Measurements from ENCODE around the gene RSPO4.

DNA sequence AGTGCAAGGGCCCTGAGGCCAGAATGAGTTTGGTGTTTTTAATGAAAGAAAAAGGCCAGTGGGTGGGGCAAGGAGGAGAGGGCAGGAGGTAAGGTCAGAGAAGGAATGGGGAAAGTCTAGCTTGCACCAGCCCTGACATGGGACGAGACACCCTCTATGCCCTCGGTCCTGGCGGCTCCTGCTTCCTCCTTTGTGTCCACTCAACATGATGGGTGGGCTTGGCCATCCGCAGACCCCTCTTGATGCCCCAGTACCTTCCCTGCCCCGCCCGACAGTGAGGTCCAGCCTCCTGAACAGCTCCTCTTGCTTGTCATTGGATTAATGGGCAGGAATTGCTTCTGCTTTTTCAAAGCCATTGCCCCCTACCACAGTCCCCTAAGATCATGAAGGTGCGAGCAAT is 52.4 kb downstream of the RSPO4 start:
- TF ChIP-seq, protein P1, sequence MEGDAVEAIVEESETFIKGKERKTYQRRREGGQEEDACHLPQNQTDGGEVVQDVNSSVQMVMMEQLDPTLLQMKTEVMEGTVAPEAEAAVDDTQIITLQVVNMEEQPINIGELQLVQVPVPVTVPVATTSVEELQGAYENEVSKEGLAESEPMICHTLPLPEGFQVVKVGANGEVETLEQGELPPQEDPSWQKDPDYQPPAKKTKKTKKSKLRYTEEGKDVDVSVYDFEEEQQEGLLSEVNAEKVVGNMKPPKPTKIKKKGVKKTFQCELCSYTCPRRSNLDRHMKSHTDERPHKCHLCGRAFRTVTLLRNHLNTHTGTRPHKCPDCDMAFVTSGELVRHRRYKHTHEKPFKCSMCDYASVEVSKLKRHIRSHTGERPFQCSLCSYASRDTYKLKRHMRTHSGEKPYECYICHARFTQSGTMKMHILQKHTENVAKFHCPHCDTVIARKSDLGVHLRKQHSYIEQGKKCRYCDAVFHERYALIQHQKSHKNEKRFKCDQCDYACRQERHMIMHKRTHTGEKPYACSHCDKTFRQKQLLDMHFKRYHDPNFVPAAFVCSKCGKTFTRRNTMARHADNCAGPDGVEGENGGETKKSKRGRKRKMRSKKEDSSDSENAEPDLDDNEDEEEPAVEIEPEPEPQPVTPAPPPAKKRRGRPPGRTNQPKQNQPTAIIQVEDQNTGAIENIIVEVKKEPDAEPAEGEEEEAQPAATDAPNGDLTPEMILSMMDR (IDR thresholded peaks at IDR 0.05) = no peak
- no peak for TF ChIP-seq POLR2A (IDR thresholded peaks at IDR 0.05)
